ENCODE results near the gene OLFML2A.

The OLFML2A gene

DNA sequence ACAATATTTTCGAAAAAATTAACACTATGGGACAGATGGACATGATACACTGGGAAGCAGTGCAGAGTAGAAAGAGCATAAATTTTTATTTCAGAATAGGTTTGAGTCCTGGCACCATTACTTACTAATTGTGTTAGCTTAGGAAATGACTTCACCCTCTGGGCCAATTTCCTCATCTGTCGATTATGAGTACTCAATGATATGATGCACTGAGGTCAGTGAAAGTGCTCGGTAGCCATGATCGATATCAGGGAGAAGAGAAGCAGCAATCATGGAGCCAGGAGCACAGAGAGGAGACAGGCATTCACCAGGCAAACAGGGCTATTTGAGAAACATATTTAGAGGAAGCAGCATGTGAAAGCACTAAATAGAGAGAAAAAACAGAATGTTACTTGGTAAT is 35.3 kb upstream of the OLFML2A start:
- no peak for DNase-seq (ENCODE audit: low spot score)
- no peak for TF ChIP-seq CTCF (IDR thresholded peaks at IDR 0.05; ENCODE audit: extremely low read depth, missing control alignments)

DNA sequence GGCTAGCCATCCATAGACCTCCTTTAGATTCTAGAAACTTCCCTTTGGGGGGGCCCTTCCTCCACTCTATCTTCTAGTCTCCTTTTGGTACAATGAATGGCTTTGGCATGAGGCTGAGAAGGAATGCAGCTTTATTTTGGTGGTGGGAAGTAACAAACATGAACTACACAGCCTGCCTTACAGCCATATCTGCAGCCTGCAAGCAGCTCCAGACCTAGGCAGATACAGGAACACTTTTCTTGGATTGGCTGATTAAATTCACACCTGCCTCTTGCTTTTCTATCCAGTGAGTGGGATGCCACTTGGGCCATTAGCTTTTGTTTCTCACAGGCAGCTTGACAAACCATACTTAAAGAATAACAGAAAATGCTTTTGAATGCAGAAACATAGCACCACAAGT is 34.0 kb upstream of the OLFML2A start:
- DNase-seq (ENCODE audit: low spot score), result no peak
- TF ChIP-seq CTCF (IDR thresholded peaks at IDR 0.05; ENCODE audit: extremely low read depth, missing control alignments), result no peak

- DNase-seq (ENCODE audit: low spot score), result no peak
These were observed 33.1 kb upstream of the OLFML2A start for GRCh38 chr9:124743686-124744348.

DNA sequence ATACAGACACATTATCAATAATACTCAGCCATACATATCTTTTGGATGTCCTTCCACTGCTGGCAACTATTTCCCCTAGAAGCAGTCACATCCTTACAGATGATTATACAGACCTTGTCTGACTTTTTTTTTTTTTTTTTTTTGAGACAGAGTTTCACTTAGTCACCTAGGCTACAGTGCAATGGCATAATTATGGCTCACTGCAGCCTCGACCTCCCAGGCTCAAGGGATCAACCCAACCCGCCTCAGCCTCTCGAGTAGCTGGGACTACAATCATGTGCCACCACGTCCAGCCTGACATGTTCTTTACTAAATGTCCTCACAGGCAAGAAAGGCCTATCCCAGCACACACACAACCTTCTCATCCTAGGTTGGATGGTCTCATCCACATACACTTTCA is 29.9 kb upstream of the OLFML2A start:
- no peak for TF ChIP-seq CTCF (IDR thresholded peaks at IDR 0.05; ENCODE audit: extremely low read depth, missing control alignments)

More at GRCh38 chr9:124743686-124744348, 33.1 kb upstream of the OLFML2A start:
- no peak for TF ChIP-seq CTCF (IDR thresholded peaks at IDR 0.05; ENCODE audit: extremely low read depth, missing control alignments)

GRCh38 chr9:124749284-124749683 is 27.6 kb upstream of the OLFML2A start:
- DNase-seq (ENCODE audit: low spot score), result no peak
- no peak for TF ChIP-seq CTCF (IDR thresholded peaks at IDR 0.05; ENCODE audit: extremely low read depth, missing control alignments)

More for the DNA sequence above, 29.9 kb upstream of the OLFML2A start:
- DNase-seq (ENCODE audit: low spot score), result no peak

DNA sequence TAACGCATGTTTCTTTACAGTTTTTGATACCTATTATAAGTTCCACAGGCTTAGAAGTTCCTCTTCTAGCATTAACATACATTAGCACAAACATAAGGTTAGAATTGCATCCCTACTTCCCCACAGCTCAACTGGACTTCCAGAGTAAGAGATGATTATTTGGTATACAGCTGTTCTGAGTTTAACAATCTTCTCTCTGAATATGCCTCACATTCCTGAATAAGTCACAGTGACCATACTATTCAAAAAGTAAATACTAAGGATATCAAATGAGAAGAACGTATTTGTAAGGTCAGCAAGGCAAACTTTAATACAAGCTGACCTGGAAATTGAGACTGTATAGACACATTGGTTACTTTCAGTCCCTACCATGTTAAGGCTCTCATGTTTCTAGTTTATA is 27.2 kb upstream of the OLFML2A start:
- DNase-seq (ENCODE audit: low spot score), result no peak
- TF ChIP-seq CTCF (IDR thresholded peaks at IDR 0.05; ENCODE audit: extremely low read depth, missing control alignments), result no peak

- no peak for TF ChIP-seq CTCF (IDR thresholded peaks at IDR 0.05; ENCODE audit: extremely low read depth, missing control alignments)
- no peak for DNase-seq (ENCODE audit: low spot score)
These were observed 24.0 kb upstream of the OLFML2A start for GRCh38 chr9:124752967-124753366.

Measured in GM20000 (cell line).